Measurements from ENCODE around the gene FOXP2.

DNA sequence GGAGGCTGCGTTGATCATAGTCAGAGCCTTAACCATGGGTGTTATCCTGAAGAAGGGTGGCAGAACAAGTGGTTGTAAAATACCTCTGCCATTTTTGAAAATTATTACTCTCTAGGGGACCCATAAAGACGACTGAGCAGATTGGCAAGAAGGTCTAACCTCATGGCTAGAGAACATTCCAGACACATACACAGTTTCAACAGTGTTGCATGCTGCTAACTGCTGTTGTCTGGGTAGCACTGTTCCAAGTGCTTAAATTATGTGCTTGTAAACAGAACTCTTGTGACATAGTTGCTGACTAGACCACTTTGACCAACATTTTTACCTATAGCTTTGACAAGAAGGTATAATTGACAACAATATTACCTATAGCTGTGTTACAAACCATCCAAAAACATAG, 46.1 kb upstream of the FOXP2 start:
- no peak for TF ChIP-seq YBX1 (IDR thresholded peaks at IDR 0.05)
- TF ChIP-seq SMAD3 (CRISPR knock-in tag; conservative IDR thresholded peaks at IDR 0.05): no peak
- TF ChIP-seq ETV6 (IDR thresholded peaks at IDR 0.05; ENCODE audit: borderline replicate concordance in 1 of 2, low read depth in 2 of 2, low read length in 1 of 2): no peak
- TF ChIP-seq ETV6 (CRISPR knock-in tag; IDR thresholded peaks at IDR 0.05; ENCODE audit: borderline replicate concordance): no peak
- no peak for TF ChIP-seq ZNF143 (CRISPR knock-in tag; IDR thresholded peaks at IDR 0.05)
- TF ChIP-seq RFX5 (IDR thresholded peaks at IDR 0.05; ENCODE audit: low read depth, low read length): no peak
- no peak for TF ChIP-seq TAF15 (IDR thresholded peaks at IDR 0.05; ENCODE audit: low read depth, low read length)
